AG10803 (cell line): Measurements from ENCODE around the gene DOCK4.
"Not testable (repeated sequence)": the region's sequence is repeated elsewhere in the genome, so short reads cannot be mapped to it uniquely, and the experiment has no call there.

Experiments
- DNase-seq: peaks from one replicate; pipeline ENCODE4 v3.0.0; 2010; ENCODE audit warnings: low read depth
- H3K4me3 ChIP-seq: 2 replicates; pipeline ENCODE4 v1.5.1; 2011; ENCODE audit warnings: mild to moderate bottlenecking, low read length, control low read depth
- CTCF ChIP-seq: conservative IDR thresholded peaks from 2 replicates; pipeline ENCODE4 v1.5.1; 2011; ENCODE audit warnings: mild to moderate bottlenecking, low read length, control low read depth, inconsistent platforms

DOCK4 gene

GRCh38 chr7:111919631-111920179 is 286.5 kb downstream of the DOCK4 start:
- TF ChIP-seq CTCF: no peak
- no peak for DNase-seq

GRCh38 chr7:111919164-111919563 is 287.0 kb downstream of the DOCK4 start:
- no peak overlapping the region for H3K4me3 ChIP-seq
- DNase-seq: no peak
- no peak for TF ChIP-seq CTCF

More at GRCh38 chr7:111919631-111920179, 286.5 kb downstream of the DOCK4 start:
- no peak overlapping the region for H3K4me3 ChIP-seq

- no peak for DNase-seq
- TF ChIP-seq CTCF: no peak
These were observed 287.7 kb downstream of the DOCK4 start for GRCh38 chr7:111918461-111918860.

GRCh38 chr7:111917404-111917803 is 288.8 kb downstream of the DOCK4 start:
- H3K4me3 ChIP-seq, DNase-seq: not testable (repeated sequence)

More at GRCh38 chr7:111918461-111918860, 287.7 kb downstream of the DOCK4 start:
- no peak overlapping the region for H3K4me3 ChIP-seq

- no peak overlapping the region for H3K4me3 ChIP-seq
- DNase-seq: no peak
- no peak for TF ChIP-seq CTCF
These were observed 291.9 kb downstream of the DOCK4 start for GRCh38 chr7:111914291-111914690.

GRCh38 chr7:111911166-111911961 is 294.8 kb downstream of the DOCK4 start:
- H3K4me3 ChIP-seq: no peak overlapping the region
- TF ChIP-seq CTCF: no peak
- DNase-seq: no peak

GRCh38 chr7:111910656-111911055 is 295.5 kb downstream of the DOCK4 start:
- no peak overlapping the region for H3K4me3 ChIP-seq
- no peak for TF ChIP-seq CTCF
- no peak for DNase-seq

GRCh38 chr7:111908673-111909072 is 297.5 kb downstream of the DOCK4 start:
- H3K4me3 ChIP-seq: not testable (repeated sequence)

More at GRCh38 chr7:111908673-111909072, 297.5 kb downstream of the DOCK4 start:
- not testable (repeated sequence) for DNase-seq
